Dermis microvascular lymphatic vessel endothelial cell (primary cell): ENCODE data around the gene EIF4E3. TPM values are rescaled to one million over a fixed set of nuclear protein-coding genes. Genes with fewer than 3 reads are reported as not detected.

Experiments used
- DNase-seq, 2 donors: peaks; one replicate each; pipeline versions ENCODE4 v3.0.0 to v3.0.0-alpha.2; 2010; ENCODE audit warnings: low read depth in 2 of 2
- total RNA-seq: library from RNA; depleted of rRNA; stranded (reverse); fragments of >200 nt; gene quantifications from 2 replicates; pipeline ENCODE4 v1.2.1, GENCODE V29; 2014

The EIF4E3 gene
- total RNA-seq, 1 donor from 2014 or later: 1.5 TPM

- DNase-seq: no peak
These were observed 1.6 kb downstream of the EIF4E3 start for GRCh38 chr3:71723452-71724170.

GRCh38 chr3:71722693-71723092, 2.5 kb downstream of the EIF4E3 start:
- DNase-seq: no peak

- DNase-seq: no peak
These were observed 3.5 kb downstream of the EIF4E3 start for GRCh38 chr3:71721651-71722157.

- no peak for DNase-seq
These were observed 4.2 kb downstream of the EIF4E3 start for GRCh38 chr3:71721002-71721401.

- no peak for DNase-seq
These were observed 7.1 kb downstream of the EIF4E3 start for GRCh38 chr3:71718072-71718471.

- no peak for DNase-seq
These were observed 10.6 kb downstream of the EIF4E3 start for GRCh38 chr3:71714595-71714994.

GRCh38 chr3:71713041-71713440, 12.2 kb downstream of the EIF4E3 start:
- no peak for DNase-seq

GRCh38 chr3:71710906-71711494, 14.2 kb downstream of the EIF4E3 start:
- peak; percentile 43 to 59 for DNase-seq

GRCh38 chr3:71709908-71710511, 15.2 kb downstream of the EIF4E3 start:
- DNase-seq: no peak

- DNase-seq: no peak
These were observed 16.6 kb downstream of the EIF4E3 start for GRCh38 chr3:71708476-71709105.

GRCh38 chr3:71707595-71707994, 17.6 kb downstream of the EIF4E3 start:
- DNase-seq: no peak

GRCh38 chr3:71705681-71706080, 19.5 kb downstream of the EIF4E3 start:
- DNase-seq: no peak

GRCh38 chr3:71704915-71705314, 20.3 kb downstream of the EIF4E3 start:
- DNase-seq: no peak

GRCh38 chr3:71703797-71704196, 21.4 kb downstream of the EIF4E3 start:
- no peak for DNase-seq

- peak; percentile 63 to 95 for DNase-seq
These were observed 22.8 kb downstream of the EIF4E3 start for GRCh38 chr3:71702131-71703024.

GRCh38 chr3:71701251-71701762, 23.9 kb downstream of the EIF4E3 start:
- DNase-seq: no peak

- no peak for DNase-seq
These were observed 30.2 kb downstream of the EIF4E3 start for GRCh38 chr3:71695000-71695482.

- peak in 1 of 2 donors; percentile 67 for DNase-seq
These were observed 30.7 kb downstream of the EIF4E3 start for GRCh38 chr3:71694358-71694999.

- DNase-seq: no peak
These were observed 31.6 kb downstream of the EIF4E3 start for GRCh38 chr3:71693641-71694040.

- DNase-seq: no peak
These were observed 33.1 kb downstream of the EIF4E3 start for GRCh38 chr3:71692139-71692538.
